HG03342 (cell line): ENCODE results near the gene WNT16.

Source experiments
- ATAC-seq: cut with Tn5 transposase; IDR thresholded peaks from one replicate; pipeline ENCODE4 v1.9.1; 2021; ENCODE audit warnings: mild to moderate bottlenecking, moderate library complexity; ENCODE audit not compliant: unreplicated experiment

WNT16 gene

GRCh38 chr7:121390109-121390508 is 61.3 kb downstream of the WNT16 start:
- ATAC-seq = no peak

GRCh38 chr7:121390617-121391016 is 61.8 kb downstream of the WNT16 start:
- ATAC-seq = no peak
